ENCODE results near the gene ANO2.

Gene ANO2

GRCh38 chr12:5953835-5954586, 9.0 kb upstream of the ANO2 start:
- TF ChIP-seq NFIC (IDR thresholded peaks at IDR 0.05): no peak
- no peak for TF ChIP-seq TAF1 (IDR thresholded peaks at IDR 0.05; ENCODE audit: low read depth)
- no peak for TF ChIP-seq REST (IDR thresholded peaks at IDR 0.05; ENCODE audit: low read depth)
- no peak for TF ChIP-seq RAD21 (IDR thresholded peaks at IDR 0.05; ENCODE audit: low read depth)
- no peak for TF ChIP-seq MAX (IDR thresholded peaks at IDR 0.05)
- TF ChIP-seq TCF12 (IDR thresholded peaks at IDR 0.05; ENCODE audit: low read depth): no peak
- TF ChIP-seq ZBTB7A (IDR thresholded peaks at IDR 0.05; ENCODE audit: low read depth): no peak
- no peak for TF ChIP-seq EGR1 (IDR thresholded peaks at IDR 0.05)
- TF ChIP-seq CREB1 (IDR thresholded peaks at IDR 0.05; ENCODE audit: low read depth): no peak
- no peak for TF ChIP-seq YY1 (IDR thresholded peaks at IDR 0.05; ENCODE audit: low read depth)
- no peak for TF ChIP-seq CEBPB (IDR thresholded peaks at IDR 0.05)

GRCh38 chr12:5952031-5952430, 7.0 kb upstream of the ANO2 start:
- TF ChIP-seq TCF12 (IDR thresholded peaks at IDR 0.05; ENCODE audit: low read depth): no peak
- no peak for TF ChIP-seq RAD21 (IDR thresholded peaks at IDR 0.05; ENCODE audit: low read depth)
- TF ChIP-seq NFIC (IDR thresholded peaks at IDR 0.05): no peak
- TF ChIP-seq TAF1 (IDR thresholded peaks at IDR 0.05; ENCODE audit: low read depth): no peak
- no peak for TF ChIP-seq YY1 (IDR thresholded peaks at IDR 0.05; ENCODE audit: low read depth)
- TF ChIP-seq REST (IDR thresholded peaks at IDR 0.05; ENCODE audit: low read depth): no peak
- TF ChIP-seq USF1 (IDR thresholded peaks at IDR 0.05): no peak
- no peak for TF ChIP-seq CREB1 (IDR thresholded peaks at IDR 0.05; ENCODE audit: low read depth)
- TF ChIP-seq FOXM1 (IDR thresholded peaks at IDR 0.05; ENCODE audit: borderline replicate concordance, low read depth): no peak
- TF ChIP-seq EP300 (IDR thresholded peaks at IDR 0.05; ENCODE audit: borderline replicate concordance): no peak
- TF ChIP-seq TEAD4 (IDR thresholded peaks at IDR 0.05): no peak
- TF ChIP-seq CEBPB (IDR thresholded peaks at IDR 0.05): no peak

GRCh38 chr12:5948696-5949095, 3.6 kb upstream of the ANO2 start:
- no peak for TF ChIP-seq NFIC (IDR thresholded peaks at IDR 0.05)
- TF ChIP-seq TAF1 (IDR thresholded peaks at IDR 0.05; ENCODE audit: low read depth): no peak
- no peak for TF ChIP-seq YY1 (IDR thresholded peaks at IDR 0.05; ENCODE audit: low read depth)
- no peak for TF ChIP-seq CEBPB (IDR thresholded peaks at IDR 0.05)
- TF ChIP-seq RAD21 (IDR thresholded peaks at IDR 0.05; ENCODE audit: low read depth): no peak
- no peak for TF ChIP-seq FOXM1 (IDR thresholded peaks at IDR 0.05; ENCODE audit: borderline replicate concordance, low read depth)
- TF ChIP-seq TEAD4 (IDR thresholded peaks at IDR 0.05): no peak
- no peak for TF ChIP-seq MAX (IDR thresholded peaks at IDR 0.05)
- TF ChIP-seq USF1 (IDR thresholded peaks at IDR 0.05): no peak
- no peak for TF ChIP-seq TCF12 (IDR thresholded peaks at IDR 0.05; ENCODE audit: low read depth)
- TF ChIP-seq EGR1 (IDR thresholded peaks at IDR 0.05): no peak
- no peak for TF ChIP-seq REST (IDR thresholded peaks at IDR 0.05; ENCODE audit: low read depth)
- no peak for TF ChIP-seq CREB1 (IDR thresholded peaks at IDR 0.05; ENCODE audit: low read depth)

GRCh38 chr12:5947006-5947405, 1.9 kb upstream of the ANO2 start:
- TF ChIP-seq USF1 (IDR thresholded peaks at IDR 0.05): no peak
- TF ChIP-seq EP300 (IDR thresholded peaks at IDR 0.05; ENCODE audit: borderline replicate concordance): no peak
- TF ChIP-seq TEAD4 (IDR thresholded peaks at IDR 0.05): no peak
- TF ChIP-seq YY1 (IDR thresholded peaks at IDR 0.05; ENCODE audit: low read depth): no peak
- no peak for TF ChIP-seq FOXM1 (IDR thresholded peaks at IDR 0.05; ENCODE audit: borderline replicate concordance, low read depth)
- no peak for TF ChIP-seq REST (IDR thresholded peaks at IDR 0.05; ENCODE audit: low read depth)
- TF ChIP-seq NFIC (IDR thresholded peaks at IDR 0.05): no peak
- no peak for TF ChIP-seq TAF1 (IDR thresholded peaks at IDR 0.05; ENCODE audit: low read depth)
- TF ChIP-seq RAD21 (IDR thresholded peaks at IDR 0.05; ENCODE audit: low read depth): no peak
- no peak for TF ChIP-seq ZBTB7A (IDR thresholded peaks at IDR 0.05; ENCODE audit: low read depth)
- TF ChIP-seq MAX (IDR thresholded peaks at IDR 0.05): no peak
- no peak for TF ChIP-seq CEBPB (IDR thresholded peaks at IDR 0.05)
